Measurements from ENCODE around the gene KRT2. TPM values are rescaled to one million over a fixed set of nuclear protein-coding genes. Genes with fewer than 3 reads are reported as not detected.

KRT2 gene
- total and polyA plus RNA-seq, 9 of the 15 experiments (the other 6 are each of a cell fraction or from before 2014, with no cell fraction given): 0.03 to 0.69 (median 0.07) TPM; not detected in 2

GRCh38 chr12:52618866-52619265 lies 33.1 kb downstream of the KRT2 start (continued):
- TF ChIP-seq ZNF253 (CRISPR knock-in tag; conservative IDR thresholded peaks at IDR 0.05) (no peak), STAG1 (CRISPR knock-in tag; IDR thresholded peaks at IDR 0.05; ENCODE audit: borderline replicate concordance) (no peak), ZC3H8 (IDR thresholded peaks at IDR 0.05) (no peak), TCF3 (CRISPR knock-in tag; IDR thresholded peaks at IDR 0.05) (no peak), GABPB1 (CRISPR knock-in tag; IDR thresholded peaks at IDR 0.05) (no peak), SMAD2 (IDR thresholded peaks at IDR 0.05; ENCODE audit: low read depth, low read length) (no peak), TEAD4 (IDR thresholded peaks at IDR 0.05; ENCODE audit: low read length) (no peak), TEAD4 (CRISPR knock-in tag; IDR thresholded peaks at IDR 0.05; ENCODE audit: borderline replicate concordance) (no peak), RCOR1 (IDR thresholded peaks at IDR 0.05; ENCODE audit: borderline replicate concordance in 1 of 2, low read depth in 2 of 2, low read length in 2 of 2) (no peak), IFI16 (CRISPR knock-in tag; IDR thresholded peaks at IDR 0.05) (no peak), CREB3 (tag; conservative IDR thresholded peaks at IDR 0.05; ENCODE audit: low read depth) (no peak), COPS2 (conservative IDR thresholded peaks at IDR 0.05) (no peak)

- FAIRE-seq: no peak
- H3K4me1 ChIP-seq (replicated peaks in 1 of 2; ENCODE audit: control insufficient read depth in 2 of 2, insufficient read depth in 2 of 2, low read length in 2 of 2): no peaks in the 10 kb centered on the region
- TF ChIP-seq HEY1 (CRISPR knock-in tag; IDR thresholded peaks at IDR 0.05; ENCODE audit: borderline replicate concordance): no peak
- TF ChIP-seq NELFE (IDR thresholded peaks at IDR 0.05; ENCODE audit: insufficient read depth, insufficient read length): no peak
- TF ChIP-seq RBBP5 (IDR thresholded peaks at IDR 0.05; ENCODE audit: borderline replicate concordance, insufficient read depth, low read length, poor library complexity, severe bottlenecking): no peak
- no peak for TF ChIP-seq BRF1 (IDR thresholded peaks at IDR 0.05; ENCODE audit: borderline replicate concordance, extremely low read depth, insufficient read length)
- no peak for TF ChIP-seq MCM5 (IDR thresholded peaks at IDR 0.05; ENCODE audit: low read depth)
- TF ChIP-seq ZFP30 (CRISPR knock-in tag; IDR thresholded peaks at IDR 0.05; ENCODE audit: borderline replicate concordance): no peak
- no peak for TF ChIP-seq U2AF1 (optimal IDR thresholded peaks at IDR 0.05; ENCODE audit: low read depth, low read length)
- no peak for TF ChIP-seq NFATC3 (IDR thresholded peaks at IDR 0.05)
- TF ChIP-seq CBX2 (IDR thresholded peaks at IDR 0.05; ENCODE audit: insufficient read depth, low read length, poor library complexity, severe bottlenecking): no peak
- TF ChIP-seq MTA2 (IDR thresholded peaks at IDR 0.05; ENCODE audit: low read depth): no peak
- TF ChIP-seq ZBTB9 (CRISPR knock-in tag; IDR thresholded peaks at IDR 0.05): no peak
Measured at GRCh38 chr12:52618216-52618615, 33.8 kb downstream of the KRT2 start, which contains the start of gene KRT73. KRT73 (minus strand) TSS chr12:52618559; CDS start chr12:52618524, 35 bp downstream.

More at GRCh38 chr12:52618216-52618615, 33.8 kb downstream of the KRT2 start, which contains the start of gene KRT73:
- intact Hi-C loops (cut with micrococcal nuclease): no loop called here
- no peaks in the 10 kb centered on the region for H3K9me3 ChIP-seq (replicated peaks; ENCODE audit: control insufficient read depth, insufficient read depth, low read depth, low read length)
- H3K4me3 ChIP-seq: no peak within 1 kb of the TSS
- in situ Hi-C loops (cut with MboI): no loop called here
- DNase-seq (ENCODE audit: extremely low read depth in 1 of 4, low spot score in 3 of 4): no peak
- H2AFZ ChIP-seq (ENCODE audit: low read depth, low read length): no peak within 1 kb of the TSS
- BruUV-seq (replicated peaks): no TSS peak
- H3K27me3 ChIP-seq (ENCODE audit: control insufficient read depth in 2 of 2, insufficient read depth in 2 of 2, low read length in 2 of 2): peaks cover 7 to 29% of the 10 kb centered on the region in 2 experiments; a peak in 4 of 5 replicates
- H3K36me3 ChIP-seq (ENCODE audit: control insufficient read depth, insufficient read depth, low read length): no peaks in the 10 kb centered on the region
- no peaks in the 10 kb centered on the region for H4K20me1 ChIP-seq (replicated peaks; ENCODE audit: control insufficient read depth, insufficient read depth, low read length)
- ChIA-PET CTCF (ENCODE audit: low intra/inter-chr PET ratio) (no interaction called here), POLR2A (interaction anchor here (1.1 kb wide), 1 partner anchor 9 kb away, joined by 3 read pairs; no protein-coding TSS in a partner anchor)
- H3K4me2 ChIP-seq (ENCODE audit: insufficient read depth, low read length): no peak within 1 kb of the TSS
- no peak for ATAC-seq
- no peak within 1 kb of the TSS for H3K27ac ChIP-seq (ENCODE audit: extremely low read depth, low read depth, low read length)
- H3K9me1 ChIP-seq (ENCODE audit: control insufficient read depth, insufficient read depth, low read length): no peaks in the 10 kb centered on the region
- H3K9ac ChIP-seq (ENCODE audit: insufficient read depth in 1 of 2, low read depth in 2 of 2, low read length in 2 of 2): 0 out of 4 replicates have a peak within 1 kb of the TSS, but pooled peaks of 1 of the 2 experiments have one; percentile 21
- no peaks in the 10 kb centered on the region for H3K79me2 ChIP-seq (ENCODE audit: control insufficient read depth, insufficient read depth, low read length)
- 18% methylated on average over 14 of the region's 14 CpGs for WGBS (ENCODE audit: insufficient coverage, low coverage, missing lambda C conversion rate)

Data from K562 (cell line).